HG02678 (cell line): ENCODE data around the gene ING4.

ENCODE experiments used
- ATAC-seq: cut with Tn5 transposase; IDR thresholded peaks from one replicate; pipeline ENCODE4 v1.9.1; 2021; ENCODE audit warnings: mild to moderate bottlenecking, moderate library complexity; ENCODE audit not compliant: unreplicated experiment

The ING4 gene

GRCh38 chr12:6688999-6689882 lies 26.3 kb upstream of the ING4 start, which contains the start of gene ZNF384:
Gene ZNF384, minus strand, starts transcription at chr12:6689375. Its CDS starts 9,855 bp downstream, at chr12:6679520.
- ATAC-seq = peak; percentile 84

GRCh38 chr12:6688543-6688998 lies 25.7 kb upstream of the ING4 start:
- ATAC-seq = no peak

GRCh38 chr12:6685814-6686213 lies 22.9 kb upstream of the ING4 start:
- ATAC-seq = no peak

- ATAC-seq = no peak
These were observed 21.7 kb upstream of the ING4 start for GRCh38 chr12:6684609-6685008.

- ATAC-seq = no peak
These were observed 14.0 kb upstream of the ING4 start for GRCh38 chr12:6676962-6677361.

- ATAC-seq = no peak
These were observed 9.2 kb upstream of the ING4 start for GRCh38 chr12:6672143-6672542.

- no peak for ATAC-seq
These were observed 4.8 kb upstream of the ING4 start for GRCh38 chr12:6667559-6668210.

GRCh38 chr12:6666211-6666610 lies 3.3 kb upstream of the ING4 start:
- no peak for ATAC-seq

- ATAC-seq = no peak
These were observed 2.0 kb upstream of the ING4 start for GRCh38 chr12:6664902-6665301.

- ATAC-seq = peak; percentile 19
These were observed 365 bp downstream of the ING4 start for GRCh38 chr12:6662602-6662905.

- no peak for ATAC-seq
These were observed 8.9 kb downstream of the ING4 start for GRCh38 chr12:6653987-6654386.

GRCh38 chr12:6653342-6653741 lies 9.6 kb downstream of the ING4 start:
- ATAC-seq = no peak

GRCh38 chr12:6652391-6652790 lies 10.5 kb downstream of the ING4 start:
- no peak for ATAC-seq

GRCh38 chr12:6650832-6651231 lies 12.1 kb downstream of the ING4 start:
- no peak for ATAC-seq

GRCh38 chr12:6647083-6647604 lies 15.8 kb downstream of the ING4 start, which contains the start of gene ACRBP:
Gene ACRBP, minus strand, starts transcription at chr12:6647432. Its CDS starts 66 bp downstream, at chr12:6647366.
- ATAC-seq = peak; percentile 71

GRCh38 chr12:6646276-6647082 lies 16.4 kb downstream of the ING4 start:
- no peak for ATAC-seq

- no peak for ATAC-seq
These were observed 18.0 kb downstream of the ING4 start for GRCh38 chr12:6644903-6645302.

- ATAC-seq = no peak
These were observed 18.7 kb downstream of the ING4 start for GRCh38 chr12:6644257-6644596.

- ATAC-seq = no peak
These were observed 19.2 kb downstream of the ING4 start for GRCh38 chr12:6643569-6644256.

- no peak for ATAC-seq
These were observed 21.8 kb downstream of the ING4 start for GRCh38 chr12:6641131-6641530.

- ATAC-seq = no peak
These were observed 22.4 kb downstream of the ING4 start for GRCh38 chr12:6640497-6640896.
